HG03469 (cell line): ENCODE results near the gene CAPN11.
"Not testable (repeated sequence)": the region's sequence is repeated elsewhere in the genome, so short reads cannot be mapped to it uniquely, and the experiment has no call there.

ENCODE experiments used
- ATAC-seq: cut with Tn5 transposase; IDR thresholded peaks from one replicate; pipeline ENCODE4 v1.9.1; 2021; ENCODE audit warnings: mild to moderate bottlenecking, moderate library complexity, moderate number of reproducible peaks; ENCODE audit not compliant: unreplicated experiment

Gene CAPN11

GRCh38 chr6:44179648-44180047 is 21.0 kb downstream of the CAPN11 start:
- no peak for ATAC-seq

GRCh38 chr6:44180406-44180805 is 21.8 kb downstream of the CAPN11 start:
- no peak for ATAC-seq

- no peak for ATAC-seq
These were observed 22.3 kb downstream of the CAPN11 start for GRCh38 chr6:44180886-44181285.

- not testable (repeated sequence) for ATAC-seq
These were observed 23.2 kb downstream of the CAPN11 start for GRCh38 chr6:44181784-44182183.

- ATAC-seq, result no peak
These were observed 24.3 kb downstream of the CAPN11 start for GRCh38 chr6:44182911-44183390.

- ATAC-seq, result no peak
These were observed 25.2 kb downstream of the CAPN11 start for GRCh38 chr6:44183783-44184182.

- not testable (repeated sequence) for ATAC-seq
These were observed 26.7 kb downstream of the CAPN11 start for GRCh38 chr6:44185356-44185755.

GRCh38 chr6:44185953-44186634 is 27.5 kb downstream of the CAPN11 start:
- no peak for ATAC-seq

- ATAC-seq, result no peak
These were observed 28.0 kb downstream of the CAPN11 start for GRCh38 chr6:44186635-44187025.

- no peak for ATAC-seq
These were observed 30.2 kb downstream of the CAPN11 start for GRCh38 chr6:44188819-44189218.

- ATAC-seq, result no peak
These were observed 30.6 kb downstream of the CAPN11 start for GRCh38 chr6:44189257-44189656.

- no peak for ATAC-seq
These were observed 32.1 kb downstream of the CAPN11 start for GRCh38 chr6:44190715-44191114.

- ATAC-seq, result no peak
These were observed 33.9 kb downstream of the CAPN11 start for GRCh38 chr6:44192428-44193041.

- ATAC-seq, result no peak
These were observed 34.8 kb downstream of the CAPN11 start for GRCh38 chr6:44193307-44193910.

GRCh38 chr6:44194326-44194725 is 35.7 kb downstream of the CAPN11 start:
- ATAC-seq, result no peak

GRCh38 chr6:44196351-44196750 is 37.7 kb downstream of the CAPN11 start:
- ATAC-seq, result not testable (repeated sequence)

GRCh38 chr6:44198684-44199083 is 40.1 kb downstream of the CAPN11 start:
- ATAC-seq, result no peak

- ATAC-seq, result no peak
These were observed 41.3 kb downstream of the CAPN11 start for GRCh38 chr6:44199883-44200282.

GRCh38 chr6:44201200-44201599 is 42.6 kb downstream of the CAPN11 start:
- no peak for ATAC-seq

- no peak for ATAC-seq
These were observed 43.2 kb downstream of the CAPN11 start for GRCh38 chr6:44201638-44202303.

GRCh38 chr6:44202332-44202971 is 43.8 kb downstream of the CAPN11 start:
- no peak for ATAC-seq
